HL-60 (cell line): ENCODE data around the gene SNRNP48.

ENCODE experiments used
- CTCF ChIP-seq: IDR thresholded peaks from one replicate; pipeline ENCODE4 v1.5.1; 2011; ENCODE audit warnings: low read length, control low read depth, inconsistent platforms; ENCODE audit not compliant: insufficient read depth
- GABPA ChIP-seq: IDR thresholded peaks from 2 replicates; pipeline ENCODE4 v1.6.1; 2012; ENCODE audit warnings: low read depth
- REST ChIP-seq: IDR thresholded peaks from 2 replicates; pipeline ENCODE4 v1.6.1; 2012; ENCODE audit warnings: low read depth; ENCODE audit not compliant: insufficient replicate concordance

GRCh38 chr6:7578516-7578915 is 11.5 kb upstream of the SNRNP48 start:
- TF ChIP-seq CTCF (no peak), GABPA (no peak), REST (no peak)
